Hippocampal formation (tissue), 2 donors: ENCODE results near the gene AIPL1.

Experiments
- DNase-seq, 2 donors: peaks; one replicate each; lab custom pipeline; 2025; lab: John Stamatoyannopoulos, UW

The AIPL1 gene

GRCh38 chr17:6465206-6466003 is 30.5 kb upstream of the AIPL1 start:
- DNase-seq = no peak

- no peak for DNase-seq
These were observed 29.6 kb upstream of the AIPL1 start for GRCh38 chr17:6464446-6465041.

DNA sequence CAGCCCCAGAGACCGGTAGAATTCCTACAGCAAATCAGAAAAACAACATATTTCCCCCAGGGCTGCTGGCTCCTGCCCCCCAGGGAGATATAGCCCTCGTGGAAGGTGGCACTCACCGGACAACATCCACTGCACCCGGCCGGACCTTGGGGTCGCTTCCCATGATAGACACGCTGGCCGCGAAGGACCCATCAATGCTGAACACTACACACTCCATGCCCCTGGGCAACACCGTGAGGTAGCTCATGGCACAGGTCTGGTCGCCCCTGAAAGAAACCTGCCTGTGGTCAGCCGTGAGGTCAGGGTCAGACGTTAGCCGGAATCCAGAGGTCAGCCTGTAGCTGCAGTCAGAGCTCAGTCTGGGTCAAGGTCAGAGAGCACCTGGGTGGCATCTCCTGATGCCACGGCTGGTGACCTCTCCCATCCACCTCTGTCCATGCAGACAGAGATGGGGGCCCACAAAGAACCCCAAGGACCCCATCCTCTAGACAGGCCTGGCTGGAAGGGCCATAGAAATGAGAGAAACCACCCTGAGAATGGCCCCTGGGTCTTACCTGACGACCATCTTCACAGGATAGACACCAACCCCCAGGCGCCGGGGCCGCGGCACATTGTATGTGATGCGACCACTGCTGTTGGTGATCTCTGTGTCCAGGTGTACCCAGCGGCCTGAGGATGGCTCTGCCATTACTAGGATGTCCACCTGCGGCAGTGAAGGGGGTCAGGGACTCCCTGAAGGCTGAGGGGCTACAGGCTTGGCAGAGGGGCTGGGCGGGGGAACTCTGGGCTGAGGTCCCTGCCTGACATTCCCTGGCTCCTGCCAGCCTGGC is 28.9 kb upstream of the AIPL1 start:
- DNase-seq = no peak

GRCh38 chr17:6462692-6463091 is 27.8 kb upstream of the AIPL1 start:
- no peak for DNase-seq

DNA sequence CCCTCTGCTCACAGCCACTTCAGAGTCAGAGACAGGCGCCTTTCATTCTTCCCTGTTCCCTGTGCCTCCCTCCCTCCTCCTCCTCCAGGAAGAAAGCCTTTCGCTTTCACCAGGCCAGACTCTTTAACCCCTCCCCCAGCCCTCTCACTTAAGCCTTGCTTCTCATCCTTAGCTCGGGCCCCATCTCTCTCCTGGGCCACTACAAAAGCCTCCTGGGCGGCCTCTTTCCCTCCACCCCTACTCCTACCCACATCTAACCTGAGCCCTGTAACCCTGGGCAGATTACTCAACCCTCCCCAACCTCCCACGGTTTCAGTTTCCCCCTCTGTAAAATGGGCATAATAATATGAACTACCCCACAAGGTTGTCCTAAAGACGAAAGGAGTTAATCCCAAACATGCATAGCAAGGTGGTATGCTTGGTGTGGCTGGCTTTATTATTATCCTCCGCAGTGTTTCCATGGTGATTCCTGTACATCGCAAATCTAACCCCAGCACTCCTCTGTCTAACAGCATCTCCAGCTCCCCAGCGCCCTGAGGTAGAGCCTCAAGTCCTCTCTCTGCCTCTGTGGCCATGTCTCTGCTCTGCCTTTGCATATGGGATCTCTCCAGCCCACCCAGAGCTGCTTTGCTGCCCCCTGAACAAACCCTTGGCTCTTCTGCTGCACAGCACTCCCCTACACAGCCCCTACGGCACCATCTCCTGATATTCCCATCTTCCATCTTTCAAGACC is 27.0 kb upstream of the AIPL1 start:
- DNase-seq = no peak

DNA sequence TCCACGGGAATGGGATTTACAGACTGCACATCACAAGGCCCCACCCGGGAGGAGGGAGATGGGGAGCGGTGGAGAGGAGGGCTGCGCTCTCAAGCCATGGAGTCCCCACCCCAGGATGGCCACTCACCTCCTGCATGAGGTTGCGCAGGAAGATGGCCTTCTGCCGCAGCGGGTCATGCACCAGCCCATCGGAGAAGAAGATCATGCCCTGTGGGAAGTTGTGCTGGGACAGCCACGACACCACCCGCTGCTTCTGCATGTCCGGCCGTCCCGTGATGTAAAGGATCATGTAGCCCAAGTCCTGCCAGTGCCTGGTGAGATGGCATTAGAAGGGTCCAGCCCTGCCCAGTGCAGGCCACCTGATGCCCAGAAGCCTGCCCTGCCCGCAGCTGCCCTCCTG is 26.3 kb upstream of the AIPL1 start:
- DNase-seq = no peak

- DNase-seq = no peak
These were observed 25.7 kb upstream of the AIPL1 start for GRCh38 chr17:6460531-6461161.

GRCh38 chr17:6458460-6458950 is 23.6 kb upstream of the AIPL1 start:
- DNase-seq = no peak

DNA sequence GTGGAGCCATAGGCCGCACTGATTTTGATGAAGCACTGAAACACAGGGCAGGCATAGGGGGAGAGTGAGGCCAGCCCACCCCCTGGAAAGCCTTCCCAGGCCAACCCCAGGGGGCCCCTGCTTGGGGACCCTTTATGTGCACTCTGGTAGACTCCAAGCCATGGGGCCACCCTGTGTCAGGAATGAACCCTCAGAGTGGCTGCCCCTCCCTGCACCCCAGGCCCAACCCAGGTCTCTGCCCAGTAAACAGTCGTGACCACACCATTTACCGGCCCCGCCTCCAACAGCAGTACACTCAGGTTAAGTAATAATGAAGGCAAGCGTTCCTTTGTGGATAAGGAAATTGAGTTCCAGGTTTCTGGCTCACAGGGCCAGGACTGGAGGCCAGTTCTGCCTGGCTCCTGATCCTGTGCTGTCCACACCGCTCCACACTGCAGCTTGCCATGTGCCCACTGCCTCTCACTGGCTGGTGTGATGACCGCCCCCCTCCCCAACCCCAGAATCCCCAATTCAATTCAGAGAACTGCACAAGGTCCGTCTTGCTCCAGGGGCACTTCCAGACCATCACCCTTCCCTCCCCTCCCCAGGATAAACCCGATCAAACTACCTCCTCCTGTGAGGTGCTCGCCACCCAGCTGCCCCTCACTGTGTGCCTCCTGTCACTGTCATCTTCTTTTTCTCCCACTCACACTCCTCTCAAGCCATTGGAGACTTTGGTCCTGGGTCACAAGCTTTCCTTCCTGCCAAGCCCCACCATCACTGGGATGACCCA is 23.0 kb upstream of the AIPL1 start:
- no peak for DNase-seq

GRCh38 chr17:6456914-6457687 is 22.2 kb upstream of the AIPL1 start:
- no peak for DNase-seq

- DNase-seq = no peak
These were observed 21.4 kb upstream of the AIPL1 start for GRCh38 chr17:6456321-6456720.

DNA sequence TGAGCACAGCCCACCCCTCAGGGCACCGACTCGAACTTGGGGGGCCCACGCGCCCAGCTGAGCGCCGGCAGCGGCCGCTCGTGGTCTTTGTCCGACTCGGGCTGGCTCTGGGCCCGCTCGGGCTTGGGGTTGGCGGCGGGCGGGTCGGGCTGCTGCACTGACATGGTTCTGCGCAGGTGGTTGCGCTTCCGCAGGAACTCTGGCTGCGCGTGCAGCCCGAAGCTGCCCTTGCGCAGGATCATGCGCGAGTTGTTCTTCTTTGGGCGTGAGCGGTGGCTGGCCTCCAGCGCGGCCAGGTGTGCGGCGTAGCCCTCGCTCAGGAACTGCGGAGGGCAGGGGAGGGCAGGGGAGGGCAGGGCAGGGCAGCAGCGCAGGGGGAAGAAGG is 20.4 kb upstream of the AIPL1 start:
- DNase-seq = no peak

- no peak for DNase-seq
These were observed 19.8 kb upstream of the AIPL1 start for GRCh38 chr17:6454495-6455320.

GRCh38 chr17:6453279-6454024 is 18.5 kb upstream of the AIPL1 start:
- no peak for DNase-seq

DNA sequence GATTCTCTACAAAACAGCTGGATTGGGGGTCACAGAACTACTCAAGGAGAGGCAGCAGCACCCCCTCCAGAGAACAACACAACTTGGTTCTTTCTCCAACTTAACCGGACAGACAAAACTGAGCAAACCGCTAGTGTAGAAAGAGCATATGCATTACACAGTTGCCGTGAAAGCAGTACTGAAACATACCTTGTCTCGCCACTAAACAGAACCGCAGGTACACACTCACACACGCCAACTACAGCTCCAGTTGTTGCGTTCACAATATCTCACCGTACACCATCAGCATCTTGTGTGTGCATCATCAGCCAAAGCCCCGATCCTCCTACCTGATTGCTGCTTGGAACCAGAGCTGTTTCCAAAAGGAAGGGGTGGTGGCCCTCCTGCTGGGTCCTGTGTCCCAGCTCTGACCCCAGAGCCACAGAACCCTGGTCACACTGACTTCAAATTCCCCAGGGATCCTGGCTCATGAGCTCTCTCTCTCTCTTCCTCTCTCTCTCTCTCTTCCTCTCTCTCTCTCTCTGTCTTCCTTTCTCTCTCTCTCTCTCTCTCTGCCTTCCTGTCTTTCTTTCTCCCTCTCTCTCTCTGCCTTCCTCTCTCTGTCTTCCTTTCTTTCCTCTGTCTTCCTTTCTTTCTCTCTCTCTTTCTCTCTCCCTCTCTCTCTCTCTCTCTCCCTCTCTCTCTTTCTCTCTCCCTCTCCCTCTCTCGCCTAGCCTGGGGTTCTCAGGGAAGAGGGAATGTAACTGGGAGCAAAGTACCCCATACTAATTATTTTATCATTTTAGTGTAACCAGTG is 17.7 kb upstream of the AIPL1 start:
- DNase-seq = no peak

GRCh38 chr17:6450926-6451832 is 16.3 kb upstream of the AIPL1 start:
- no peak for DNase-seq
